DMS153 (cell line): ENCODE measurements around the gene C1QTNF6.
A peak's percentile ranks its signal among the peaks of the same experiment; 100 is the strongest.
"Not testable (repeated sequence)": the region's sequence is repeated elsewhere in the genome, so short reads cannot be mapped to it uniquely, and the experiment has no call there.

Experiments
- DNase-seq: peaks from one replicate; lab custom pipeline; 2025; lab: John Stamatoyannopoulos, UW

The C1QTNF6 gene

GRCh38 chr22:37206841-37207821 lies 19.1 kb upstream of the C1QTNF6 start:
- no peak for DNase-seq

GRCh38 chr22:37206118-37206840 lies 18.2 kb upstream of the C1QTNF6 start:
- DNase-seq: no peak

GRCh38 chr22:37205046-37205445 lies 17.0 kb upstream of the C1QTNF6 start:
- no peak for DNase-seq

- no peak for DNase-seq
Measured at GRCh38 chr22:37204045-37204655, 16.1 kb upstream of the C1QTNF6 start.

- DNase-seq: no peak
Measured at GRCh38 chr22:37203354-37204044, 15.5 kb upstream of the C1QTNF6 start.

- no peak for DNase-seq
Measured at GRCh38 chr22:37202716-37203115, 14.7 kb upstream of the C1QTNF6 start.

GRCh38 chr22:37202001-37202555 lies 14.0 kb upstream of the C1QTNF6 start:
- DNase-seq: no peak

- DNase-seq: not testable (repeated sequence)
Measured at GRCh38 chr22:37201443-37201820, 13.4 kb upstream of the C1QTNF6 start.

GRCh38 chr22:37199760-37200108 lies 11.7 kb upstream of the C1QTNF6 start:
- peak; percentile 63 for DNase-seq

- peak; percentile 97 for DNase-seq
Measured at GRCh38 chr22:37199103-37199759, 11.2 kb upstream of the C1QTNF6 start.

GRCh38 chr22:37198258-37199102 lies 10.4 kb upstream of the C1QTNF6 start:
- peak; percentile 51 for DNase-seq

GRCh38 chr22:37197451-37198257 lies 9.6 kb upstream of the C1QTNF6 start:
- no peak for DNase-seq

- DNase-seq: no peak
Measured at GRCh38 chr22:37196539-37197450, 8.7 kb upstream of the C1QTNF6 start.

- DNase-seq: no peak
Measured at GRCh38 chr22:37195921-37196320, 7.9 kb upstream of the C1QTNF6 start.

GRCh38 chr22:37194750-37195149 lies 6.7 kb upstream of the C1QTNF6 start:
- no peak for DNase-seq

GRCh38 chr22:37193629-37194191 lies 5.7 kb upstream of the C1QTNF6 start:
- DNase-seq: no peak

- DNase-seq: no peak
Measured at GRCh38 chr22:37192741-37193140, 4.7 kb upstream of the C1QTNF6 start.

GRCh38 chr22:37192204-37192603 lies 4.2 kb upstream of the C1QTNF6 start:
- DNase-seq: no peak
